ENCODE data around the gene TEX35. TPM values are rescaled to one million over a fixed set of nuclear protein-coding genes. Genes with fewer than 3 reads are reported as not detected.

The TEX35 gene
- total and polyA plus RNA-seq, 4 donors: not detected

DNA sequence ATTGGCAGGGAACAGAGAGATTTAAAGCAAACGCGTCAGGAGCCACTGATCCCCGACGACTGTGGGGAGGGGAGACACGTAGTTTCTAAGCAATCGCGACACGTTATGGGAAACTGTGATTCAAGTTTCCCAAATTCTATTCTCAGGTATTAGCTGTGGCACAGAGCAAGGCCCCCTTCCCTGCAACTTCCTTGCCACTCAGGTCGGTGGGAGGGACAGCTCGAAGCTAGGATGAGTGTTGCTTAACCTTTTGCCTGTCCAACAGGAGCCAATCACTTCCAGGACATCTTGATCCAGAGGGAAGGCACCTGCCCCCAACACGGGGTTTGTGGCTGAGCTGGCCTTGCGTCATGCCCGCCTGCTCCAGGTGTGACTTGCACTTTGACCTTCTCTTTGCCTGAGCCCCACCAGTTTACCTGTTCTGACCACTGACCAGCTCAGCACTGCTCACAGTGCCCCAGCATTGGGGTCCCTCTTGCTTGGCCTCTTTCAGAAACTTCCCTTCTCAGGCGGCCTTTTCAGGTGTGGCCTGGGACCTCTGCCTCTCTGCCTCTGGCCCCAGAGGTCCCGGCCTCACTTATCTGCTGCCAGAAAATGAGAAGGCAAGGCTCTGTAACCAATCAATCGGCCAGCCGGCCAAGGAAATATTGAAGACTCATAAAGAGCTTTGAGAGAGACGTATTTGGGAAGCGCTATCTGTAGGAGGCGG is 24.6 kb downstream of the TEX35 start:
- H3K4me3 ChIP-seq (ENCODE audit: low read depth in 1 of 3, low read length in 3 of 3): no peak overlapping the region
- peak overlapping the region; percentile 72 to 90 for H3K27ac ChIP-seq (ENCODE audit: low read depth in 1 of 2, low read length in 2 of 2)
- peak overlapping the region in 1 of 2 donors; percentile 19 for H3K9ac ChIP-seq (ENCODE audit: low read depth in 1 of 2, low read length in 2 of 2)
- TF ChIP-seq FOXA2 (IDR thresholded peaks at IDR 0.05) (no peak), RXRA (IDR thresholded peaks at IDR 0.05) (peak in 1 of 2 donors; percentile 70), HNF4A (conservative IDR thresholded peaks at IDR 0.05) (peak; percentile 64 to 75), FOXA1 (IDR thresholded peaks at IDR 0.05) (no peak), SP1 (IDR thresholded peaks at IDR 0.05) (peak; percentile 52)
- TF ChIP-seq, protein P1, sequence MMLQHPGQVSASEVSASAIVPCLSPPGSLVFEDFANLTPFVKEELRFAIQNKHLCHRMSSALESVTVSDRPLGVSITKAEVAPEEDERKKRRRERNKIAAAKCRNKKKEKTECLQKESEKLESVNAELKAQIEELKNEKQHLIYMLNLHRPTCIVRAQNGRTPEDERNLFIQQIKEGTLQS (IDR thresholded peaks at IDR 0.05): peak; percentile 63
- TF ChIP-seq, protein P2, sequence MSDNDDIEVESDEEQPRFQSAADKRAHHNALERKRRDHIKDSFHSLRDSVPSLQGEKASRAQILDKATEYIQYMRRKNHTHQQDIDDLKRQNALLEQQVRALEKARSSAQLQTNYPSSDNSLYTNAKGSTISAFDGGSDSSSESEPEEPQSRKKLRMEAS (IDR thresholded peaks at IDR 0.05): no peak
- TF ChIP-seq, protein P3, sequence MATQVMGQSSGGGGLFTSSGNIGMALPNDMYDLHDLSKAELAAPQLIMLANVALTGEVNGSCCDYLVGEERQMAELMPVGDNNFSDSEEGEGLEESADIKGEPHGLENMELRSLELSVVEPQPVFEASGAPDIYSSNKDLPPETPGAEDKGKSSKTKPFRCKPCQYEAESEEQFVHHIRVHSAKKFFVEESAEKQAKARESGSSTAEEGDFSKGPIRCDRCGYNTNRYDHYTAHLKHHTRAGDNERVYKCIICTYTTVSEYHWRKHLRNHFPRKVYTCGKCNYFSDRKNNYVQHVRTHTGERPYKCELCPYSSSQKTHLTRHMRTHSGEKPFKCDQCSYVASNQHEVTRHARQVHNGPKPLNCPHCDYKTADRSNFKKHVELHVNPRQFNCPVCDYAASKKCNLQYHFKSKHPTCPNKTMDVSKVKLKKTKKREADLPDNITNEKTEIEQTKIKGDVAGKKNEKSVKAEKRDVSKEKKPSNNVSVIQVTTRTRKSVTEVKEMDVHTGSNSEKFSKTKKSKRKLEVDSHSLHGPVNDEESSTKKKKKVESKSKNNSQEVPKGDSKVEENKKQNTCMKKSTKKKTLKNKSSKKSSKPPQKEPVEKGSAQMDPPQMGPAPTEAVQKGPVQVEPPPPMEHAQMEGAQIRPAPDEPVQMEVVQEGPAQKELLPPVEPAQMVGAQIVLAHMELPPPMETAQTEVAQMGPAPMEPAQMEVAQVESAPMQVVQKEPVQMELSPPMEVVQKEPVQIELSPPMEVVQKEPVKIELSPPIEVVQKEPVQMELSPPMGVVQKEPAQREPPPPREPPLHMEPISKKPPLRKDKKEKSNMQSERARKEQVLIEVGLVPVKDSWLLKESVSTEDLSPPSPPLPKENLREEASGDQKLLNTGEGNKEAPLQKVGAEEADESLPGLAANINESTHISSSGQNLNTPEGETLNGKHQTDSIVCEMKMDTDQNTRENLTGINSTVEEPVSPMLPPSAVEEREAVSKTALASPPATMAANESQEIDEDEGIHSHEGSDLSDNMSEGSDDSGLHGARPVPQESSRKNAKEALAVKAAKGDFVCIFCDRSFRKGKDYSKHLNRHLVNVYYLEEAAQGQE (IDR thresholded peaks at IDR 0.05): no peak
- DNase-seq (ENCODE audit: low spot score): peak; percentile 49
- H3K4me1 ChIP-seq (ENCODE audit: control insufficient read depth in 4 of 4, insufficient read depth in 4 of 4, low read length in 3 of 4): peaks cover 2 to 39% (median 17%) of the 10 kb centered on the region in 4 donors
- H3K9me3 ChIP-seq (ENCODE audit: control insufficient read depth in 4 of 4, low read length in 3 of 4): no peaks in the 10 kb centered on the region
- no peaks in the 10 kb centered on the region for H3K36me3 ChIP-seq (ENCODE audit: control insufficient read depth in 4 of 4, insufficient read depth in 3 of 4, low read depth in 1 of 4, low read length in 3 of 4)
- WGBS: 43% methylated on average over 20 of the region's 20 CpGs
- no peaks in the 10 kb centered on the region for H3K27me3 ChIP-seq (ENCODE audit: control insufficient read depth in 4 of 4, insufficient read depth in 4 of 4, low read length in 3 of 4)

DNA sequence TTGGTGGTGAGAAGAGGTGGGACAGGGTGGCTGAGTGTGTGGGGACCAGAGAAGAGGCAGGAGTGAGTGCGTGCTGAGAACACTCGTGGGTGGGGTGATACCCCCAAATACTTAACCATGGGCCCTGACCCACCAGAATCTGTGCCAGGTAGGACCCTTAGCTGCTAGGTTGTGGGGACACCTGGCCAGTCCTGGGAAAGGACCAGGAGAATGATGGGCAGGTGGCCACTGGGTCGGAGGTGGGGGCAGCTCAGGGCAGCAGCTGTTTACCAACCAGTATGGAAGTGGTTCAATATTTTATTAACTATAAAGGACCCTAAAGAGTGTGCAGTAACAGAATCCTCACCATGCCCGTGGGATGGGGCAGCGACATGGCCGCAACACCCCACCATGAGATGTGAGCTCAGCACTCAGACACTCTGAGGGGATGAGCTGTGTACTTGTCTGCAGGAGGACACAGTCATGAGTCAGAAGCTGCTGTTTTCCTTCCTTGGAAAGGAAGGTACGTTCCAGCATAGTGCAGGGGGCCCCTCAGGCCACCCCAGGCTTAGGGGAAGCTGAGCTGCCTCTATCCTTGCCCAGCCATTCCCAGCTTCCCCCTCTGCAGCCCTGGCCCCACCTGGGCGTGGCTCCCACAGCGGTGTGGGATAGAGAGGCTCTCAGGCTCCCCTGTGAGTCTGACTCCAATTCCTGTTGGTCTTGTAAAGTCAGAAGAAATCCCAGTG is 25.4 kb downstream of the TEX35 start:
- H3K4me1 ChIP-seq (ENCODE audit: control insufficient read depth in 4 of 4, insufficient read depth in 4 of 4, low read length in 3 of 4): peaks cover 2 to 43% (median 19%) of the 10 kb centered on the region in 4 donors
- no peak overlapping the region for H3K9ac ChIP-seq (ENCODE audit: low read depth in 1 of 2, low read length in 2 of 2)
- H3K27me3 ChIP-seq (ENCODE audit: control insufficient read depth in 4 of 4, insufficient read depth in 4 of 4, low read length in 3 of 4): no peaks in the 10 kb centered on the region
- no peaks in the 10 kb centered on the region for H3K9me3 ChIP-seq (ENCODE audit: control insufficient read depth in 4 of 4, low read length in 3 of 4)
- TF ChIP-seq TAF1 (conservative IDR thresholded peaks at IDR 0.05): no peak
- TF ChIP-seq GABPA (IDR thresholded peaks at IDR 0.05 in 1 of 2, conservative IDR thresholded peaks at IDR 0.05 in 1 of 2): no peak
- no peak for TF ChIP-seq YY1 (IDR thresholded peaks at IDR 0.05)
- TF ChIP-seq, protein P2 (IDR thresholded peaks at IDR 0.05): no peak
- WGBS: 82% methylated on average over 9 of the region's 9 CpGs
- no peaks in the 10 kb centered on the region for H3K36me3 ChIP-seq (ENCODE audit: control insufficient read depth in 4 of 4, insufficient read depth in 3 of 4, low read depth in 1 of 4, low read length in 3 of 4)
- no peak for DNase-seq (ENCODE audit: low spot score)
- peak overlapping the region in 1 of 2 donors; percentile 72 for H3K27ac ChIP-seq (ENCODE audit: low read depth in 1 of 2, low read length in 2 of 2)
- H3K4me3 ChIP-seq (ENCODE audit: low read depth in 1 of 3, low read length in 3 of 3): no peak overlapping the region

DNA sequence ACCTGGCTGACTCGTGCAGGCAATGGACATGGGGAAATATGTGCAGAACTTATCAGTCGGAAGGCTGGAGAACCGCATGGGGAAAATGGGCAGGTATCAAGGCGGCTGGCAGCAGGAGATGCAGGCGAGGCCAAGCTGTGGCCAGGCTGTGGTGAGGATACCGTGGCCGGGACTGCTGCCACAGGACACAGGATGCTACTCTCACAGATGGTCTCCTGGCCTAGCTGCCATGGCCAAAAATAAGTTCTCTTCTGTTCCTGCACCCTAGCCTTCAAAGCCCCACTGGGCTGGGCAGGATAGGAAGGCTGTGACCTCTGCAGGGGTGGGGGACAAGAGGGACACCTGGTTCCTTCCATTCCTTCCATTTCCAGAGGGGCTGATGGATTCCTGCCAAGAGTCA is 26.4 kb downstream of the TEX35 start:
- no peak for DNase-seq (ENCODE audit: low spot score)
- Histone ChIP-seq H3K27me3 (ENCODE audit: control insufficient read depth in 4 of 4, insufficient read depth in 4 of 4, low read length in 3 of 4) (no peaks in the 10 kb centered on the region), H3K9ac (ENCODE audit: low read depth in 1 of 2, low read length in 2 of 2) (no peak overlapping the region), H3K4me1 (ENCODE audit: control insufficient read depth in 4 of 4, insufficient read depth in 4 of 4, low read length in 3 of 4) (peaks cover 2 to 52% (median 20%) of the 10 kb centered on the region in 4 donors), H3K9me3 (ENCODE audit: control insufficient read depth in 4 of 4, low read length in 3 of 4) (no peaks in the 10 kb centered on the region), H3K27ac (ENCODE audit: low read depth in 1 of 2, low read length in 2 of 2) (no peak overlapping the region), H3K4me3 (ENCODE audit: low read depth in 1 of 3, low read length in 3 of 3) (no peak overlapping the region), H3K36me3 (ENCODE audit: control insufficient read depth in 4 of 4, insufficient read depth in 3 of 4, low read depth in 1 of 4, low read length in 3 of 4) (no peaks in the 10 kb centered on the region)
- 91% methylated on average over 7 of the region's 7 CpGs for WGBS
- TF ChIP-seq, protein P4, sequence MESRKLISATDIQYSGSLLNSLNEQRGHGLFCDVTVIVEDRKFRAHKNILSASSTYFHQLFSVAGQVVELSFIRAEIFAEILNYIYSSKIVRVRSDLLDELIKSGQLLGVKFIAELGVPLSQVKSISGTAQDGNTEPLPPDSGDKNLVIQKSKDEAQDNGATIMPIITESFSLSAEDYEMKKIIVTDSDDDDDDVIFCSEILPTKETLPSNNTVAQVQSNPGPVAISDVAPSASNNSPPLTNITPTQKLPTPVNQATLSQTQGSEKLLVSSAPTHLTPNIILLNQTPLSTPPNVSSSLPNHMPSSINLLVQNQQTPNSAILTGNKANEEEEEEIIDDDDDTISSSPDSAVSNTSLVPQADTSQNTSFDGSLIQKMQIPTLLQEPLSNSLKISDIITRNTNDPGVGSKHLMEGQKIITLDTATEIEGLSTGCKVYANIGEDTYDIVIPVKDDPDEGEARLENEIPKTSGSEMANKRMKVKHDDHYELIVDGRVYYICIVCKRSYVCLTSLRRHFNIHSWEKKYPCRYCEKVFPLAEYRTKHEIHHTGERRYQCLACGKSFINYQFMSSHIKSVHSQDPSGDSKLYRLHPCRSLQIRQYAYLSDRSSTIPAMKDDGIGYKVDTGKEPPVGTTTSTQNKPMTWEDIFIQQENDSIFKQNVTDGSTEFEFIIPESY (IDR thresholded peaks at IDR 0.05): no peak
- TF ChIP-seq JUND (IDR thresholded peaks at IDR 0.05): no peak
